IMR-90 (cell line): ENCODE results near the gene CWH43.
"Not testable (repeated sequence)": the region's sequence is repeated elsewhere in the genome, so short reads cannot be mapped to it uniquely, and the experiment has no call there.

Experiments used
- BHLHE40 ChIP-seq: fragments of 150-350 bp; IDR thresholded peaks from 2 replicates; pipeline ENCODE4 v1.6.1; 2016; ENCODE audit warnings: mild to moderate bottlenecking, low read depth, low read length
- CEBPB ChIP-seq: IDR thresholded peaks from 2 replicates; pipeline ENCODE4 v1.6.1; 2012; ENCODE audit warnings: low read depth, low read length, improper control_type of control experiment
- CHD1 ChIP-seq: IDR thresholded peaks from 2 replicates; pipeline ENCODE4 v1.6.1; 2012; ENCODE audit warnings: low read depth, low read length, improper control_type of control experiment
- ELK1 ChIP-seq: fragments of 150-350 bp; IDR thresholded peaks from 2 replicates; pipeline ENCODE4 v1.6.1; 2016; ENCODE audit warnings: low read depth, mild to moderate bottlenecking, low read length, moderate library complexity, borderline replicate concordance
- FOS ChIP-seq: fragments of 150-350 bp; IDR thresholded peaks from 2 replicates; pipeline ENCODE4 v1.6.1; 2016; ENCODE audit warnings: low read depth, low read length
- MAFK ChIP-seq: IDR thresholded peaks from 2 replicates; pipeline ENCODE4 v1.6.1; 2012; ENCODE audit warnings: low read depth, low read length, improper control_type of control experiment
- MAZ ChIP-seq: IDR thresholded peaks from 2 replicates; pipeline ENCODE4 v1.6.1; 2012; ENCODE audit warnings: low read depth, mild to moderate bottlenecking, low read length, improper control_type of control experiment, moderate library complexity, borderline replicate concordance
- POLR2A ChIP-seq: IDR thresholded peaks from 2 replicates; pipeline ENCODE4 v1.6.1; 2012; ENCODE audit warnings: mild to moderate bottlenecking, low read depth, low read length
- RAD21 ChIP-seq: IDR thresholded peaks from 2 replicates; pipeline ENCODE4 v1.6.1; 2012; ENCODE audit warnings: low read length, improper control_type of control experiment
- RCOR1 ChIP-seq: IDR thresholded peaks from 2 replicates; pipeline ENCODE4 v1.6.1; 2012; ENCODE audit warnings: mild to moderate bottlenecking, low read length, improper control_type of control experiment; ENCODE audit not compliant: insufficient replicate concordance
- RFX5 ChIP-seq: IDR thresholded peaks from 2 replicates; pipeline ENCODE4 v1.8.0; 2012; ENCODE audit warnings: low read depth, mild to moderate bottlenecking, low read length, moderate library complexity
- SMC3 ChIP-seq: fragments of 150-350 bp; IDR thresholded peaks from 2 replicates; pipeline ENCODE4 v1.6.1; 2016; ENCODE audit warnings: low read depth, mild to moderate bottlenecking, antibody characterized with exemption, low read length, moderate library complexity
- TF ChIP-seq, protein P1 (sequence below): conservative IDR thresholded peaks from 2 replicates; pipeline ENCODE4 v1.5.1; 2012; ENCODE audit warnings: mild to moderate bottlenecking, low read depth, low read length, improper control_type of control experiment
- TF ChIP-seq, protein P2 (sequence below): fragments of 150-350 bp; IDR thresholded peaks from 2 replicates; pipeline ENCODE4 v1.6.1; 2017; ENCODE audit warnings: mild to moderate bottlenecking, antibody characterized with exemption, low read length, low read depth

GRCh38 chr4:49092608-49093135 is 106.6 kb downstream of the CWH43 start:
- not testable (repeated sequence) for TF ChIP-seq SMC3, MAZ, POLR2A, CHD1, RCOR1, MAFK, BHLHE40, FOS, ELK1, RFX5, RAD21, CEBPB
- TF ChIP-seq, protein P1, sequence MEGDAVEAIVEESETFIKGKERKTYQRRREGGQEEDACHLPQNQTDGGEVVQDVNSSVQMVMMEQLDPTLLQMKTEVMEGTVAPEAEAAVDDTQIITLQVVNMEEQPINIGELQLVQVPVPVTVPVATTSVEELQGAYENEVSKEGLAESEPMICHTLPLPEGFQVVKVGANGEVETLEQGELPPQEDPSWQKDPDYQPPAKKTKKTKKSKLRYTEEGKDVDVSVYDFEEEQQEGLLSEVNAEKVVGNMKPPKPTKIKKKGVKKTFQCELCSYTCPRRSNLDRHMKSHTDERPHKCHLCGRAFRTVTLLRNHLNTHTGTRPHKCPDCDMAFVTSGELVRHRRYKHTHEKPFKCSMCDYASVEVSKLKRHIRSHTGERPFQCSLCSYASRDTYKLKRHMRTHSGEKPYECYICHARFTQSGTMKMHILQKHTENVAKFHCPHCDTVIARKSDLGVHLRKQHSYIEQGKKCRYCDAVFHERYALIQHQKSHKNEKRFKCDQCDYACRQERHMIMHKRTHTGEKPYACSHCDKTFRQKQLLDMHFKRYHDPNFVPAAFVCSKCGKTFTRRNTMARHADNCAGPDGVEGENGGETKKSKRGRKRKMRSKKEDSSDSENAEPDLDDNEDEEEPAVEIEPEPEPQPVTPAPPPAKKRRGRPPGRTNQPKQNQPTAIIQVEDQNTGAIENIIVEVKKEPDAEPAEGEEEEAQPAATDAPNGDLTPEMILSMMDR: not testable (repeated sequence)
- TF ChIP-seq, protein P2, sequence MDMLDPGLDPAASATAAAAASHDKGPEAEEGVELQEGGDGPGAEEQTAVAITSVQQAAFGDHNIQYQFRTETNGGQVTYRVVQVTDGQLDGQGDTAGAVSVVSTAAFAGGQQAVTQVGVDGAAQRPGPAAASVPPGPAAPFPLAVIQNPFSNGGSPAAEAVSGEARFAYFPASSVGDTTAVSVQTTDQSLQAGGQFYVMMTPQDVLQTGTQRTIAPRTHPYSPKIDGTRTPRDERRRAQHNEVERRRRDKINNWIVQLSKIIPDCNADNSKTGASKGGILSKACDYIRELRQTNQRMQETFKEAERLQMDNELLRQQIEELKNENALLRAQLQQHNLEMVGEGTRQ: not testable (repeated sequence)
